Spleen (tissue), 13 donors: ENCODE results near the gene RBMS1. TPM values are rescaled to one million over a fixed set of nuclear protein-coding genes. Genes with fewer than 3 reads are reported as not detected.

Source experiments
- DNase-seq: peaks from one replicate; pipeline ENCODE4 v3.0.0-alpha.2; 2020
- H3K27ac ChIP-seq, 8 donors: fragments of 200-600 bp; sonication (generic) in 7 of 8; 1 replicate in 4 of 8; 2 replicates in 4 of 8; pipeline versions ENCODE4 v1.5.0 to v1.8.0; 2016 to 2021; ENCODE audit warnings: inconsistent platforms in 4 of 8, mild to moderate bottlenecking in 4 of 8, moderate library complexity in 1 of 8
- H3K27me3 ChIP-seq, 7 donors: fragments of 200-600 bp; sonication (generic) in 6 of 7; replicated peaks in 1 of 7; 1 replicate in 4 of 7; 2 replicates in 3 of 7; pipeline versions ENCODE4 v1.5.0 to v1.8.0; 2016 to 2021; ENCODE audit warnings: inconsistent platforms in 3 of 7, mild to moderate bottlenecking in 1 of 7
- H3K36me3 ChIP-seq, 6 donors: fragments of 200-600 bp; sonication (generic) in 5 of 6; 1 replicate in 4 of 6; 2 replicates in 2 of 6; pipeline versions ENCODE4 v1.5.0 to v1.8.0; 2016 to 2021; ENCODE audit warnings: inconsistent platforms in 2 of 6
- H3K4me1 ChIP-seq, 6 donors: fragments of 200-600 bp; sonication (generic) in 5 of 6; 1 replicate in 3 of 6; 2 replicates in 3 of 6; pipeline versions ENCODE4 v1.5.0 to v1.8.0; 2016 to 2021; ENCODE audit warnings: inconsistent platforms in 3 of 6
- H3K4me3 ChIP-seq, 8 donors: fragments of 200-600 bp; sonication (generic) in 7 of 8; 1 replicate in 4 of 8; 2 replicates in 4 of 8; pipeline versions ENCODE4 v1.5.0 to v1.8.0; 2016 to 2021; ENCODE audit warnings: inconsistent platforms in 4 of 8, mild to moderate bottlenecking in 4 of 8, moderate library complexity in 2 of 8
- H3K9me3 ChIP-seq, 8 donors: fragments of 200-600 bp; sonication (generic) in 7 of 8; 1 replicate in 4 of 8; 2 replicates in 4 of 8; pipeline versions ENCODE4 v1.5.0 to v1.8.0; 2016 to 2021; ENCODE audit warnings: inconsistent platforms in 4 of 8
- CTCF ChIP-seq, 11 experiments: fragments of 200-600 bp in 7 of 11; fragments of 450-650 bp in 4 of 11; sonication (generic) in 4 of 11; IDR thresholded peaks in 8 of 11; conservative IDR thresholded peaks in 3 of 11; 1 replicate in 7 of 11; 2 replicates in 4 of 11; pipeline versions ENCODE4 v1.4.0 to v1.8.0; 2016 to 2021; ENCODE audit warnings: antibody characterized with exemption in 11 of 11, inconsistent platforms in 4 of 11, mild to moderate bottlenecking in 1 of 11
- POLR2A ChIP-seq, 3 donors: fragments of 450-650 bp; IDR thresholded peaks; one replicate each; pipeline ENCODE4 v1.5.1; 2017; ENCODE audit warnings: antibody characterized with exemption in 3 of 3, mild to moderate bottlenecking in 1 of 3
- POLR2AphosphoS5 ChIP-seq, 3 donors: sonication (generic); formaldehyde crosslinking; IDR thresholded peaks; one replicate each; pipeline ENCODE4 v1.5.1; 2017; ENCODE audit warnings: antibody characterized with exemption in 3 of 3
- WGBS, 5 donors: extraction: QIAGEN DNeasy Blood & Tissue Kit in 3 of 5; methylation state at CpG; one replicate each; pipeline versions ENCODE4 v1.1.5 to v1.1.7; 2013 to 2018; 5-methylcytosine and 5-hydroxymethylcytosine counted together
- intact Hi-C: fragments of 100-400 bp; cut with DNase I; formaldehyde crosslinking; loops from one replicate; pipeline ENCODE4 v1.15.0; 2023; ENCODE audit warnings: low total_unique reads
- long read RNA-seq, 2 donors: transcript quantifications; one replicate each; lab custom pipeline, GENCODE V29; 2026
- polyA plus RNA-seq, 3 donors: library from polyadenylated mRNA; stranded (reverse); fragments of 200-250 nt; gene quantifications; one replicate each; pipeline ENCODE4 v1.2.1, GENCODE V29; 2013
- total RNA-seq, 7 donors: library from RNA; depleted of rRNA in 3 of 7; stranded (reverse); fragments of >200 nt in 3 of 7; fragmentation: NEBNext Ultra II Directional in 4 of 7; extraction: Animal tissue kit (Norgen Biotek cat#: 25700) in 4 of 7; gene quantifications; one replicate each; pipeline versions ENCODE4 v1.1.0 to v1.2.1, GENCODE V29; 2016 to 2021
- donor health status: healthy with polysubstance abuse.
- donor health status: DM: no; HTN: no; CAD: no; lungs with moderate emphysema.
- donor health status: DM: no; HTN: no; CAD: no.
- donor health status: Bipolar disorder and iron deficiency.
- donor health status: healthy.
- donor health status: DM: no; HTN: no; CAD: no.
- donor health status: DM: yes; HTN: yes; CAD: no.

Gene RBMS1
- total RNA-seq (100 to 1,000 TPM in 6 of 7 donors, 10 to 100 TPM in 1; 86.2 to 151 (median 124) TPM), polyA plus RNA-seq (10 to 100 TPM; 18.8 to 33.3 (median 19.9) TPM)
- long read RNA-seq, donor 1, full-length matches to known transcripts, result 7 of 38 reads
- long read RNA-seq, donor 1, partial matches to known transcripts, result 31 of 38 reads
- long read RNA-seq, donor 1, other reads (novel, unspliced or antisense), result 0 of 38 reads
- long read RNA-seq, donor 2, full-length matches to known transcripts, result 5 of 5 reads
- long read RNA-seq, donor 2, partial matches to known transcripts, result 0 of 5 reads
- long read RNA-seq, donor 2, other reads (novel, unspliced or antisense), result 0 of 5 reads

GRCh38 chr2:160493227-160494028 lies at the start of gene RBMS1:
TSS of gene RBMS1 (minus strand) at chr2:160493807. CDS start at chr2:160493363, 444 bp downstream.
- Histone ChIP-seq H3K4me3 (peak within 1 kb of the TSS; percentile 53 to 85 (median 74)), H3K4me1 (peaks cover 0 to 59% (median 20%) of the 10 kb centered on the region in 6 donors), H3K27me3 (peaks cover 0 to 42% (median 5%) of the 10 kb centered on the region in 7 donors), H3K27ac (peak within 1 kb of the TSS; percentile 82 to 95 (median 91)), H3K36me3 (no peaks in the 10 kb centered on the region), H3K9me3 (no peaks in the 10 kb centered on the region)
- TF ChIP-seq POLR2AphosphoS5 (IDR thresholded peaks at IDR 0.05) (peak; percentile 65 to 81 (median 80)), POLR2A (IDR thresholded peaks at IDR 0.05) (no peak)
- intact Hi-C loops, result no loop called here
- WGBS, 5 donors, result 0 to 1% (median 1%) methylated on average over 56 to 66 of the region's 66 CpGs
- peak; percentile 89 for DNase-seq

- no peaks in the 10 kb centered on the region for H3K27me3 ChIP-seq
- intact Hi-C loops, result no loop called here
- no peak overlapping the region for H3K4me3 ChIP-seq
- TF ChIP-seq POLR2AphosphoS5 (IDR thresholded peaks at IDR 0.05), result no peak
- no peak for TF ChIP-seq POLR2A (IDR thresholded peaks at IDR 0.05)
- TF ChIP-seq CTCF (IDR thresholded peaks at IDR 0.05 in 8 of 11, conservative IDR thresholded peaks at IDR 0.05 in 3 of 11), result no peak
- DNase-seq, result no peak
- H3K27ac ChIP-seq, result no peak overlapping the region
- 89 to 96% (median 91%) methylated on average over 3 of the region's 3 CpGs for WGBS, 5 donors
- no peaks in the 10 kb centered on the region for H3K36me3 ChIP-seq
- H3K9me3 ChIP-seq, result no peaks in the 10 kb centered on the region
- no peaks in the 10 kb centered on the region for H3K4me1 ChIP-seq
These were observed 48.1 kb upstream of the RBMS1 start for GRCh38 chr2:160541745-160542144.

GRCh38 chr2:160538559-160539355 lies 45.1 kb upstream of the RBMS1 start:
- no peaks in the 10 kb centered on the region for H3K27me3 ChIP-seq
- H3K27ac ChIP-seq, result no peak overlapping the region
- 90 to 94% (median 92%) methylated on average over 5 of the region's 5 CpGs for WGBS, 5 donors
- H3K4me3 ChIP-seq, result no peak overlapping the region
- intact Hi-C loops, result no loop called here
- no peaks in the 10 kb centered on the region for H3K9me3 ChIP-seq
- no peak for TF ChIP-seq CTCF (IDR thresholded peaks at IDR 0.05 in 8 of 11, conservative IDR thresholded peaks at IDR 0.05 in 3 of 11)
- H3K36me3 ChIP-seq, result no peaks in the 10 kb centered on the region
- DNase-seq, result no peak
- peaks cover 0 to 8% (median 0%) of the 10 kb centered on the region in 6 donors for H3K4me1 ChIP-seq

GRCh38 chr2:160538115-160538514 lies 44.5 kb upstream of the RBMS1 start:
- no peak overlapping the region for H3K27ac ChIP-seq
- no peak for TF ChIP-seq POLR2AphosphoS5 (IDR thresholded peaks at IDR 0.05)
- TF ChIP-seq CTCF (IDR thresholded peaks at IDR 0.05 in 8 of 11, conservative IDR thresholded peaks at IDR 0.05 in 3 of 11), result no peak
- no peak for TF ChIP-seq POLR2A (IDR thresholded peaks at IDR 0.05)
- H3K4me1 ChIP-seq, result peaks cover 0 to 8% (median 0%) of the 10 kb centered on the region in 6 donors
- DNase-seq, result no peak
- no peaks in the 10 kb centered on the region for H3K9me3 ChIP-seq
- H3K27me3 ChIP-seq, result no peaks in the 10 kb centered on the region
- intact Hi-C loops, result no loop called here
- no peaks in the 10 kb centered on the region for H3K36me3 ChIP-seq
- 82 to 89% (median 88%) methylated on average over 4 of the region's 4 CpGs for WGBS, 5 donors
- no peak overlapping the region for H3K4me3 ChIP-seq
